ENCODE measurements around the gene KATNB1.

- TF ChIP-seq CTCF (IDR thresholded peaks at IDR 0.05) (no peak), ZNF317 (CRISPR knock-in tag; IDR thresholded peaks at IDR 0.05; ENCODE audit: borderline replicate concordance, low read depth) (no peak), CREB1 (CRISPR knock-in tag; IDR thresholded peaks at IDR 0.05) (no peak), ZNF263 (CRISPR knock-in tag; IDR thresholded peaks at IDR 0.05; ENCODE audit: low read depth) (no peak), ATF3 (CRISPR knock-in tag; conservative IDR thresholded peaks at IDR 0.05) (no peak), IRF2 (CRISPR knock-in tag; IDR thresholded peaks at IDR 0.05; ENCODE audit: borderline replicate concordance, low read depth) (no peak), FOXP4 (CRISPR knock-in tag; IDR thresholded peaks at IDR 0.05) (no peak)
These were observed 62.8 kb downstream of the KATNB1 start for GRCh38 chr16:57798267-57798810.
